HL-60/S4 (cell line): ENCODE results near the gene CLEC10A.
"Not testable (repeated sequence)": the region's sequence is repeated elsewhere in the genome, so short reads cannot be mapped to it uniquely, and the experiment has no call there.

Source experiments
- in situ Hi-C: fragments of 300-500 bp; cut with MboI; formaldehyde crosslinking; loops from 2 replicates; pipeline ENCODE4 v1.14.3; 2022; ENCODE audit warnings: low sequenced_read_pairs

CLEC10A gene

DNA sequence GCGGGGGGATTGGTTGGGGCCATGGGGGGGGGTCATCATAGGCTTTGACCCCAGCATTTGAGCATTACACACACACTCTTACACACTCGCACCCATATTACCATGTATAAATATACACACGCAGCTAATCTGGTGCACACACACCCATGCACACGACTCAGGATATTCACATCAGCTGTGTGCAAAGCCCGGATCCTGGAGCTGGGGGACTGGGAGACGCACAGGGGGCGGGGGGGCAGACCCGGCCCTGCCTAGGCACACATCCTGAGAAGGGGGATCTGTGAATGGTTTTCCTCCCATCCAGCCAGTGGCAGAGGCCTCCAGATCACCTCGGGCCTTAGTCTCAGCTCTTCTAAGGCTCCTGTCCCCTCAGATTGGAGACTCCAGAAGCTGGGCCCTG is 28.9 kb upstream of the CLEC10A start:
- in situ Hi-C loops: no loop called here

DNA sequence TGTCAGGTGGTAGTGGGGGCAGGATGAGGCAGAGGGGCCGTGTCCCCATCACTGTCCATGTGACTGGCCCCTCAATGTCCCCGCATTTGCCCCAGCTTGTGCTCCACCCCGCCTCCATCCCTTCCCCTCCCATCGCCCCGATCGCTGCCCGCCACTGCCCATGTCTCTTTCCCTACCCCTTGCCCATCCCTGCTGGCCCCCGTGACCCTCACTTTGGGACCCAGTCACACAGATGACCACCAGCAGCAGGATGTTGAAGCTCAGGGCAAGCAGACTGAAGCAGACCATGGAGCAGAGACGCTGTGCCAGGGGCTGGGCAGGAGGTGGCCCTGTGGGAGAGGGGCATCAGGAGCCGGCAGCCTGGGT is 28.5 kb upstream of the CLEC10A start:
- in situ Hi-C loops: no loop called here

DNA sequence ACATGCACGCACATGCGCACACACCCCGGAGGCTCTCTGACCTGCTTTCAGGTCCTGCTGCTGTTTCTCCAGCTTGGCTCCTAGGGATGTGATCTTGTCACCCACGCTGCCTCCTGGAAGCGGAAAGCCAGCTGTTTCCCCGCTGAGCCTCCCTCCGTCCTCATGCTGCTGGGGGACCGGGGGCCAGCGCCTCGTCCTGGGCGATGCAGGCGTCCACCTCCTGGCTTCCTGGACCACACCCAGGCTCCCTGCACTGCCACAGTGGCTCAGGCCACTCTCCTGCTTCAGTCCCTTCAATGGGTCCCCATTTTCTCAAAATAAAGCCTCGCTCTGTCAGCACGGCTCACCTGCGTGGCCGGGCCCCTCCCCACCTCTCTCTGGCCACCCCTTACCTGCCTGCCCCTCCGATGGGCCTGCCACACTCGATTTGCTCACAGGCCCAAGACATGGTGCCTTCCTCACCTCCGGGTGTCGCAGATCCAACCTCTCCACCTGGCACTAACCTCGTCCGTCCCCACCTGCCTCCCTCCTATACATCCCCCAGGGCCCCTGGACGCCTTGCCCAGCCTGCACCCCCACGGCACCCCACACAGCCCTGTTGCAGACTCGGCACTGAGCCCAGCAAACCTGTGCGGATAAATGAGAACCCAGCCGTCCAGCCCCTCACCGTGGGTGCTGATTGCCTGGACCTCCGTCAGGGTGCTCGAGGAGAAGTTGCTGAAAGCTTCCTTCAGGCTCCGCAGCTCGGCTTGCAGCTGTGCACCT is 27.9 kb upstream of the CLEC10A start:
- in situ Hi-C loops: no loop called here

DNA sequence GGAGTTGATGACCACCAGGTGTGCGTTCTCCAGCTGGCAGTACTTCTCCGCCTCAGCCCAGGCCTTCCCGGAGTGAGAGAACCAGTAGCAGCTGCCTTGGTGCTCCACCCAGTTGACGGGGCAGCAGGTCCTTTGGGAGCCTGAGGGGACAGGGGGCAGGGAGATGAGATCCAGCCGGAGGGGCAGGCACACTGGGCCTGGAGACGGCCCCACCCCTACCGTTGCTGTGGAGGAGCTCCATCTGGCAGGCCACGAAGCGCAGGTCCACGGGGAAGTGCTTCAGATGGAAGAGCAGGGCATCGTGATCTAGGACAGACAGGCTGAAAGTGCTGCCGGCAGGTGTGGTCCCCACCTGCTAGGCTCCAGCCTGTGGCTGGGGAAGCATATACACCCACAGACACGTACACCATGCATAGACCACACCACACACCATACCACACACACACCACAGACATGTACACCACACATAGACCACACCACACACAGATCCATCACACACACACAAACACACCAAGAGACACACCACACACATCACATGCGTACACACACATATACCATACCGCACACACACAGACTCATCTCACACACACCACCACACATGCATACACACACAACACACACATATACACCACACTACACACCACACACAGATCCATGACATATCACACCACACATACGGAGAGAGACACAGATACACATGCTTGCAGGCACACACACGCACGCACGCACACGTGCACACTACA is 27.1 kb upstream of the CLEC10A start:
- in situ Hi-C loops: no loop called here

DNA sequence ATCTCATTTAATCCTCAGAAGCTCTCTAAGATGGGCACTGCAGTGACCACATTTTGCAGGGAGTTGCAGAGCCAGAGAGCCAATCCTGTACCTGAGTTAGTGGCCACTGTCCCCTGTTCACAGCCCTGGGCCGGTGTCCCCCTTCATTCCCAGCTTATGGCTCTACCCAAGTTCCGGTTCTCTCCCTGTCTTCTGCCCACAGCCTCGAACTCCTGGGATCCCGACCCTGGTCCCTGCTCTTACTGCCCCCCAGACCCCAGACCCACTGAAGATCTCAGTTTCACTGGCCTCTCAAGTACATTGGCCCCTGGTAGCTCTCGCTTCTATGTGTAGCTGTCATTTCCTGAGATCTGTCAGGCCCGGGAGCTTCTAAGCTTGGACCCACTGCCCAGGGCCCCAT is 22.4 kb upstream of the CLEC10A start:
- in situ Hi-C loops: no loop called here

DNA sequence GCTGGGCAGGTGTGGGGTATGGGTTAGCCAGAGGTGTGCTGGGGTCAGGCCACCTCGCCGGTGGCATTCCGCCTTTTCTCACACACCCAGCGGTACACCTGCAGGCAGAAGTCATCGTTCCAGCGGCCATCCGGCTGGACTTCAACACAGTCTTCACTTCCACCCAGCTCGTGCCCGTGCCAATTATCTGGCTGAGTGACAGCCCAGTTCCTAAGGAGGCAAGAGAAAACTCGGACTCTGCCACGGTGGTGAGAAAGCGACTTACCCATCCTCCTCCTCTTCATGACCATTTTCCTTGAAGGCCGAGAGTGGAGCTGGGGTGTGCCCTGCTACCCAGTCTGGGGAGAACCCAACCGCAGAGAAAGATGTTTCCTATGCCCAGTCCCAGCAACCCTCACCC is 21.5 kb upstream of the CLEC10A start:
- in situ Hi-C loops: no loop called here

DNA sequence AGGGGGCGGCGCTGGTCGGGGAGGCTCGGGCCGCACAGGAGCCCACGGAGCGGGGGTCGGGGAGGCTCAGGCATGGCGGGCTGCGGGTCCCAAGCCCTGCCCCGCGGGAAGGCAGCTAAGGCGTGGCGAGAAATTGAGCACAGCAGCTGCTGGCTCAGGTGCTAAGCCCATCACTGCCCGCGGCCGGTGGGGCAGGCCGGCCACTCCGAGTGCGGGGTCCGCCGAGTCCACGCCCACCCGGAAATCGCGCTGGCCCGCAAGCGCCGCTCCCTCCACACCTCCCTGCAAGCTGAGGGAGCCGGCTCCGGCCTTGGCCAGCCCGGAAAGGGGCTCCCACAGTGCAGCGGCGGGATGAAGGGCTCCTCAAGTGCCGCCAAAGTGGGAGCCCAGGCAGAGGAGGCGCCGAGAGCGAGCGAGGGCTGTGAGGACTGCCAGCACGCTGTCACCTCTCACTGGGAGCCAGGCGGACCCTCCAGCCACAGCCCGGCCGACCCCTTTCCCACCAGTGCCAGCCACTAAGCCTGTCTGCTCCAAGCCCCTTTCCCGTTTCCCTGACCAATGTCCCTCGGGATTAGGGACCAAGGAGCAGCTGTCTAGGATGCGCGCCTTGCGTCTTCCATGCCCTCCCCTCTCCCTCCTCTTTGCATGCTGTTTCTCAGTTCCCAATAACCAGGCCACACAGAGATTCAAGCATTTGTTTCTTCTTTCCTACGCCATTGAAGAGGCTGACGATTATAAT is 20.8 kb upstream of the CLEC10A start:
- in situ Hi-C loops: not testable (repeated sequence)

DNA sequence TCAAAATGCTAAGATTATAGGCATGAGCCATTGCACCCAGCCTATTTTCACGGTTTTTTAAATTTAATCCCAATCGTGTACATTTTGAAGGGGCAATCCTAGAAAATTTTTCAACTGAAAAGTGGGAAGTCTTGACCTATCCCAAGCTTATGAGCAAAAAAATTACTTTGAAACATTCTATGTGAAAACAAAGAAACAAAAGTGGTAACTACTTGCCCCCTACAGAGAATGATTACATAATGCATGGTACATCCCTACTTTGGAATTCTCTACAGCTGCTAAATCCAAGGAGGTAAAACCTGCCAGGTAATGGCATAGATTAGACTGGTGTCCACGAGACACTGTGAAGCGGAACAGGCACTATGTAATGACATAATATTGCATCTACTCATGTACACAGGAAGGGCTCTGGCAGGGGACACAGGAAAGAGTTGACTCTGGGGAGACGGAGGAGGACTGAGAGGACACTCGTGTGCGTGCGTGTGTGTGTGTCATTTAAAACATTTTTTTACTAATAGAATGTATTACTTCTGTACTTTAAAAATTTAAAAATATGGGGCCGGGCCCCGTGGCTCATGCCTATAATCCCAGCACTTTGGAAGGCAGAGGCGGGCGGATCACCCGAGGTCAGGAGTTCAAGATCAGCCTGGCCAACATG is 18.9 kb upstream of the CLEC10A start:
- in situ Hi-C loops: no loop called here

DNA sequence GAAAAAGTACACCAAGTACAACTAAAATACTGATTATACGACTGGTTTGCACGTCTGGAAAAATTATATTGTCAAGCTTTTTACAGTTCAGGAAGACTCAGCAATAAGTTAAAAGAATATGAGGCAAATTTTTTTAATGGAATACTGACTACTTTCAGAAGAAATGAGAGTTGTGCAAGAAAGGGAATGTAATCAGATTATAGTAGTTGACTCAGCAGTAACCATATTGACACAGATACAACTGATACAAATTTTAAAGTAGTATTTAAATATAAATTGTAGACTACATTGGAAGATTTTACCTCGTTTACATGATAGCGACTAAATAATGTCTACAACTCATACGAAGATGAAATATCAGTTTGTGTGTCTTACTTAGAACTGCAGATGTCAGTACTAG is 17.9 kb upstream of the CLEC10A start:
- in situ Hi-C loops: no loop called here

DNA sequence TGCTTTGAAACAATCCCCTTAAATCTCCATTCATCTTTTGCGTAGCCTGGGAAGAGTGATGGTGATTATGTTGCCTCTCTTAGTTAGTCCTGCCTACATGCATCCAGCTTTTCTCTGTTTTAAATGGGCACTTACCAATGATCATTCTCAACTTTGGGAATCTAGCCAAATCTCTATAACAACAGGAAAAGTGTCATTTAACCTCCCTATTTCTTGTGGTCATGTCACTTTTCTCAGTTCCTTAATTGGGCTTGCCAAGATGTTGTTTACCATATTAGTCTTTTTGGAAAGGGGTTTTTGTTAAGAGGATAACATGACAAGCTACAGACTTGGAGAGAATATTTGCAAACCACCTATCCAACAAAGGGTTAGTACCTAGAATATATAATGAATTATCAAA is 15.6 kb upstream of the CLEC10A start:
- in situ Hi-C loops: no loop called here

DNA sequence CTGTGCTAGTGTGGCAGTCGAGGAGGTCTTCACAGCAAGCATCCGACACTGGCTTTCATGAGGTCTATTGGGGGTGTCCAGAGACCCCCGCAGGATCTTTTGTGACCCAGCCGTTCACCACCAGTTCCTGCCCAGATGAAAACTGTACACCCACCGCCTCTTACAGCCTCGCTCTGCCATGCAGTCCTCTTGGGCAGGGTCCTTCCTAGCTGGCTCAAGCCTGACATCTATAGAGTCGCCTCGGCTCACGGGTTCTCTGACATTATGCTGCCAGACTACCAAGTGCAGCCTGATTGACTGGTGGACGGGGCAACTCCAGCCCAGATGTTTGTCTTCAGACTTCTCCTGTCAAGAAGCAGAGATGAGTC is 14.6 kb upstream of the CLEC10A start:
- in situ Hi-C loops: no loop called here

DNA sequence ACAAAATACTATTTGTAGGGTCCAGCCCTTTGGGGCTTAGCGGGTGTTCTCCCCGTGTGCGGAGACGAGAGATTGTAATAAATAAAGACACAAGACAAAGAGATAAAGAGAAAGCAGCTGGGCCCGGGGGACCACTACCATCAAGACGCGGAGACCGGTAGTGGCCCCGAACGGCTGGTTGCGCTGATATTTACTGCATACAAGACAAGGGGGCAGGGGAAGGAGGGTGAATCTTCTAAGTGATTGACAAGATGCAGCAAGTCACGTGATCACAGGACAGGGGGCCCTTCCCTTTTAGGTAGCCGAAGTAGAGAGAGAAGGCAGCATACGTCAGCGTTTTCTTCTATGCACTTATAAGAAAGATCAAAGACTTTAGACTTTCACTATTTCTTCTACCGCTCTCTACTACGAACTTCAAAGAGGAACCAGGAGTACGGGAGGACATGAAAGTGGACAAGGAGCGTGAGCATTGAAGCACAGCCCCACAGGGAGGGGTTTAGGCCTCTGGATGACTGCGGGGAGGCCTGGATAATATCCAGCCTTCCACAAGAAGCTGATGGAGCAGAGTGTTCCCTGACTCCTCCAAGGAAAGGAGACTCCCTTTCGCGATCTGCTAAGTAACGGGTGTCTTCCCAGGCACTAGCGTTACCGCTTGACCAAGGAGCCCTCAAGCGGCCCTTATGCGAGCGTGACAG is 11.4 kb upstream of the CLEC10A start:
- in situ Hi-C loops: not testable (repeated sequence)

DNA sequence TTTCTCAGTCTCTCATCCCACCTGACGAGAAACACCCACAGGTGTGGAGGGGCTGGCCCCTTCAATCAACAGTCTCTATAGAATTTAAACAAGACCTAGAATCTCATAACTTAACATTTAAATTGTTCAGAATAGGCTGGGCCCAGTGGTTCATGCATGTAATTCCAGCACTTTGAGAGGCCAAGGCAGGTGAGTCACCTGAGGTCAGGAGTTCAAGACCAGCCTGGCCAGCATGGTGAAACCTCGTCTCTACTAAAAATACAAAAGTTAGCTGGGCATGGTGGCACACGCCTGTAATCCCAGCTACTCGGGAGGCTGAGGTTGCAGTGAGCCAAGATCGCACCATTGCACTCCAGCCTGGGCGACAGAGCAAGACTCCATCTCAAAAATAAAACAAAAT is 9.5 kb upstream of the CLEC10A start:
- in situ Hi-C loops: not testable (repeated sequence)

DNA sequence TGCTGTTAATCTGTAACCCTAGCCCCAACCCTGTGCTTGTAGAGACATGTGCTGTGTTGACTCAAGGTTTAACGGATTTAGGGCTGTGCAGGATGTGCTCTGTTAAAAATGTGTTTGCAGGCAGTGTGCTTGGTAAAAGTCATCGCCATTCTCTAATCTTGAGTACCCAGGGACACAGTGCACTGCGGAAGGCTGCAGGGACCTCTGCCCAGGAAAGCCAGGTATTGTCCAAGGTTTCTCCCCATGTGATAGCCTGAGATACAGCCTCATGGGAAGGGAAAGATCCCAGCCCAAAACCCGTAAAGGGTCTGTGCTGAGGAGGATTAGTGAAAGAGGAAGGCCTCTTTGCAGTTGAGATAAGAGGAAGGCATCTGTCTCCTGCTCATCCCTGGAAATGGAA is 8.4 kb upstream of the CLEC10A start:
- in situ Hi-C loops: not testable (repeated sequence)

DNA sequence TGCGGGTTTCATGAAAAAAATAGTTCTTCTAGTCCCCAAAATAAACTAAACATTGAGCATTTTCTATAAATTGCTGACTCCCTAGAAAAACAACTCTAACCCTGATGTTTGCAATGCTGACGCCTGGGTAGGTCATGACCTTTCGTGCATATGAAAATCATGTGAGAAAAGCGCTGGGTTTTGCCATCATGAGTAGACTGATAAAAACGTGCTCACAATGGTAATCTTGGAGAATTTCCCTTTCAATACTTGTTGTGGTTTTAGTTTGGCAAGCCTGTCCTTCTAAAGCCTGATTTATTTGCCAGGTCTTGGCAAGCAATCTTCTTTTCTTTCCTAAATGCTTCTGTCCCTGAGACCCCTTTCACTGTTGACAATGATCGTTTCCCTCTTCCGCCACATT is 4.0 kb upstream of the CLEC10A start:
- in situ Hi-C loops: no loop called here

DNA sequence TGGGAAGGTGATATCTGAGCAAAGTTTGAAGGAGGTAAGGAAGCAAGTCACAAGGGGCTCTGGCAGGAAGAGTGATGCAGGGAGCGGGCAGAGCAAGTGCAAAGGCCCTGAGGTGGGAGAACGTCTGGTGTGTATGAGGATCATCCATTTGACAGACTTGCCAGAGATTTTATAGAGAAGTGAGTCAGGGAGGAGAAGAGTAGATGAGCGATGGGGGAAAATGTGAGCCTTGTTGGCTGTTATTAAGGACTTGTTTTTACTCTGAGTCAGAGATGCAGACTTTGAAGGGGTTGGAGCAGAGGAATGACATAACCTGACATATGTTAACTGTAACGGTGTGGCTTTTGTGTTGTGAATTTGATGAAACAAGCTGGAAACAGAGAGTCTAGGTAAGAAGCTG is 3.5 kb upstream of the CLEC10A start:
- in situ Hi-C loops: no loop called here

DNA sequence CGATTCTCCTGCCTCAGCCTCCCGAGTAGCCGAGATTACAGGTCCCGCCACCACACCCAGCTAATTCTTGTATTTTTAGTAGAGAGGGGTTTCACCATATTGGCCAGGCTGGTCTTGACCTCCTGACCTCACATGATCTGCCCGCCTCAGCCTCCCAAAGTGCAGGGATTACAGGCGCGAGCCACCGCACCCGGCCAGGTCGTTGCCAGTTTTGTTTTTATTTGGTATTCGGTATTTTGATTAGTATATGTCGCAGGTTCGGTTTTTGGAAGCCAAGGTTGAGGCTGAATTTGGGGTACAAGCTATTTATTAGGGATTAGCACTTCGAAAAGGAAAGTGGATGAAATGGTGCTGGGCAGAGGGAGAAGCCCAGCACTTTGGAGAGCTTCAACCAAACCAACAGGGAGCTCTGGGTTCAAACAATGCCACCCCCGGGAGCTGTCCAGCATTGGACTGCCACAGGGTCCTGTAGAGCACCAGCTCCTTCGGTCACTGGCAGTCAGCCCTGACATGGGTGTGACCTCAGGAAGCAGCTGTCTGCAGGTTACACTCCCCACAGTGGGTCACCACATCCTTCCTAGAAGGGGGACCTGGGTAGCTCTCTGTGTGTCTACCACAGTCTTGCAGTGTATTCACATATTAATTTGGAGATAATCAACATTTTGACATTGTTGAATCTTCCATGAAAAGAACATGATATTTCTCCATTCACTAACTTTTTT is 1.5 kb upstream of the CLEC10A start:
- in situ Hi-C loops: no loop called here

DNA sequence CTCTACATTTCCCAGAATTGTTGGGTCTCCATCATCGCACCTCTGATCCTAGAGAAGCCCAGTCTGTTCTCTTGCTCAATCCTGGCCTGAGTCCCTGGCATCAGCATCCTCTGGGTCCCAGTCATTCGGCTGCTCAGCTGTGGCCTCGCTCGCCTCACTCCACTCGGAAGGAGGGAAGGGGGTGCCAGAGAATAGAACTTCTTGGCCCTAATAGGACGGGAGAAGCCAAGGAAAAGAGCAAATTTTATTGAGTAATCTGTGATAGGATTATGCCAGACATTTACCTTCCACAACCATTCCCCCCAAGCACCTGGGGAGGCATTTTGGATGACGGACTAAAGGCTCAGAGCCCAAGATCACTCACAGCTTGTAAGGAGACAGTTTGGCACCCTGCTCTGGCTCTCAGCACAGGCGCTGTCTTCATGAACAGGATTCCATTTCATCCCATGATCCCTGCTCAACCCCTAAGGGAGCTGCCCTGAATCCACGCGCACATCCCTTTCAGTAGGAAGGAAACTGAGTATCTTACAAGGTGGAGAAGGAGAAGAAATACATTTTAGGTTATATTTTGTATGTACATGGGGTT is 498 bp upstream of the CLEC10A start:
- in situ Hi-C loops: no loop called here

DNA sequence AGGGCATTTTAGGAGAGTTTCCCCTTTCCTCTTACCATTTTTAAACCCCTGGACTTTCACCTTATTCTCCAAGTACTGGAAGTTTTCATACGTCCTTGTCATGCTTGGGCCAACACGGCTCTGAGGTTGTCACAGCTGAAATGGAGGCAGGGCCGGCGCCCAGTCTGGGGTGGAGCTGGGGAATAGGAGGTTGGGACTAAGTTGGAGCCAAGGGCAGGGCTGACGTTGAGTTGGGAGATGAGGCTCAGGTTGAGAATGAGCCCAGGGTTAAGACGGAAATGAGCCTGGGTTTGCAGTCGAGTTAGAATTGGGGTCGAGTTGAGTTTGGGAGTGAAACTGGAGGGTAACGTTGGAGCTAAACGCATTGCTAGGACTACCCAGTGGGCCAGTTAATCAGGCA is 1.3 kb downstream of the CLEC10A start:
- in situ Hi-C loops: no loop called here
